Esophagus (tissue), 2 donors: ENCODE results near the gene ZFP36L1. TPM values are rescaled to one million over a fixed set of nuclear protein-coding genes. Genes with fewer than 3 reads are reported as not detected.
"Not testable (repeated sequence)": the region's sequence is repeated elsewhere in the genome, so short reads cannot be mapped to it uniquely, and the experiment has no call there.

ENCODE experiments used
- H3K27ac ChIP-seq, 2 donors: one replicate each; pipeline ENCODE4 v1.5.1; 2013; ENCODE audit warnings: low read depth in 2 of 2, mild to moderate bottlenecking in 2 of 2, inconsistent platforms in 1 of 2, low read length in 1 of 2, moderate library complexity in 1 of 2
- H3K27me3 ChIP-seq, 2 donors: one replicate each; pipeline ENCODE4 v1.6.1; 2013; ENCODE audit warnings: low read length in 2 of 2, control low read depth in 1 of 2, mild to moderate bottlenecking in 1 of 2; ENCODE audit not compliant: insufficient read depth in 2 of 2, control insufficient read depth in 1 of 2
- H3K36me3 ChIP-seq, 2 donors: one replicate each; pipeline ENCODE4 v1.6.1; 2013; ENCODE audit warnings: low read length in 1 of 2; ENCODE audit not compliant: control insufficient read depth in 2 of 2, insufficient read depth in 2 of 2
- H3K4me1 ChIP-seq, 2 donors: one replicate each; pipeline ENCODE4 v1.6.1; 2013; ENCODE audit warnings: low read length in 1 of 2; ENCODE audit not compliant: control insufficient read depth in 2 of 2, insufficient read depth in 2 of 2
- H3K4me3 ChIP-seq, 2 donors: one replicate each; pipeline ENCODE4 v1.5.1; 2013; ENCODE audit warnings: low read length in 2 of 2, mild to moderate bottlenecking in 2 of 2, low read depth in 1 of 2, moderate library complexity in 1 of 2
- H3K9me3 ChIP-seq, 2 donors: one replicate each; pipeline ENCODE4 v1.6.1; 2013; ENCODE audit warnings: mild to moderate bottlenecking in 2 of 2, low read depth in 1 of 2, low read length in 1 of 2, moderate library complexity in 1 of 2; ENCODE audit not compliant: control insufficient read depth in 2 of 2, insufficient read depth in 1 of 2
- WGBS, 2 donors: extraction: QIAGEN DNeasy Blood & Tissue Kit; methylation state at CpG; one replicate each; pipeline ENCODE4 v1.1.7; 2013; 5-methylcytosine and 5-hydroxymethylcytosine counted together
- polyA plus RNA-seq, 2 donors: library from polyadenylated mRNA; stranded (reverse); fragments of 200-250 nt; gene quantifications; one replicate each; pipeline ENCODE4 v1.2.3, GENCODE V29; 2013
- donor health status: healthy with polysubstance abuse.
- donor health status: Bipolar disorder and iron deficiency.

Gene ZFP36L1
- polyA plus RNA-seq, 2 donors, result 58.8 to 84.0 TPM

GRCh38 chr14:68770051-68770450 lies 22.8 kb downstream of the ZFP36L1 start:
- Histone ChIP-seq H3K4me1 (no peaks in the 10 kb centered on the region), H3K9me3 (no peaks in the 10 kb centered on the region), H3K27ac (no peak overlapping the region), H3K4me3 (no peak overlapping the region), H3K27me3 (no peaks in the 10 kb centered on the region), H3K36me3 (no peaks in the 10 kb centered on the region)
- WGBS, 2 donors, result 93 to 96% methylated on average over 9 of the region's 9 CpGs

- Histone ChIP-seq H3K4me3 (no peak overlapping the region), H3K4me1 (no peaks in the 10 kb centered on the region), H3K27ac (no peak overlapping the region), H3K27me3 (no peaks in the 10 kb centered on the region), H3K36me3 (no peaks in the 10 kb centered on the region), H3K9me3 (no peaks in the 10 kb centered on the region)
- whole genome bisulfite sequencing, 2 donors, result 88 to 90% methylated on average over 7 of the region's 7 CpGs
Observed at GRCh38 chr14:68768316-68768715, 24.6 kb downstream of the ZFP36L1 start.

GRCh38 chr14:68767248-68767645 lies 25.6 kb downstream of the ZFP36L1 start:
- Histone ChIP-seq H3K27ac (no peak overlapping the region), H3K4me1 (no peaks in the 10 kb centered on the region), H3K36me3 (no peaks in the 10 kb centered on the region), H3K4me3 (no peak overlapping the region), H3K27me3 (no peaks in the 10 kb centered on the region), H3K9me3 (no peaks in the 10 kb centered on the region)
- WGBS, 2 donors, result 98 to 99% methylated on average over 5 of the region's 5 CpGs

- 73 to 79% methylated on average over 7 of the region's 7 CpGs for WGBS, 2 donors
- Histone ChIP-seq H3K9me3 (no peaks in the 10 kb centered on the region), H3K4me1 (peaks cover 0 to 2% of the 10 kb centered on the region in 2 donors), H3K4me3 (no peak overlapping the region), H3K36me3 (no peaks in the 10 kb centered on the region), H3K27me3 (no peaks in the 10 kb centered on the region), H3K27ac (no peak overlapping the region)
Observed at GRCh38 chr14:68766299-68767247, 26.3 kb downstream of the ZFP36L1 start.

- not testable (repeated sequence) for H3K27me3 ChIP-seq, H3K27ac ChIP-seq
- WGBS, 2 donors, result 91 to 93% methylated on average over 4 of the region's 4 CpGs
Observed at GRCh38 chr14:68763843-68764242, 29.0 kb downstream of the ZFP36L1 start.

GRCh38 chr14:68762953-68763764 lies 29.7 kb downstream of the ZFP36L1 start:
- H3K27ac ChIP-seq, result peak overlapping the region in 1 of 2 donors; percentile 48
- 42 to 51% methylated on average over 11 of the region's 11 CpGs for WGBS, 2 donors
- no peaks in the 10 kb centered on the region for H3K9me3 ChIP-seq
- H3K27me3 ChIP-seq, result no peaks in the 10 kb centered on the region
- H3K4me3 ChIP-seq, result no peak overlapping the region
- peaks cover 3 to 7% of the 10 kb centered on the region in 2 donors for H3K4me1 ChIP-seq
- H3K36me3 ChIP-seq, result peaks cover 0 to 2% of the 10 kb centered on the region in 2 donors

More at GRCh38 chr14:68763843-68764242, 29.0 kb downstream of the ZFP36L1 start:
- not testable (repeated sequence) for H3K4me3 ChIP-seq, H3K36me3 ChIP-seq, H3K9me3 ChIP-seq, H3K4me1 ChIP-seq

GRCh38 chr14:68761391-68761790 lies 31.5 kb downstream of the ZFP36L1 start:
- H3K4me1 ChIP-seq, result peaks cover 3 to 7% of the 10 kb centered on the region in 2 donors

GRCh38 chr14:68760761-68761160 lies 32.1 kb downstream of the ZFP36L1 start:
- Histone ChIP-seq H3K9me3 (no peaks in the 10 kb centered on the region), H3K4me1 (peaks cover 3 to 7% of the 10 kb centered on the region in 2 donors), H3K27me3 (no peaks in the 10 kb centered on the region), H3K4me3 (no peak overlapping the region), H3K36me3 (peaks cover 0 to 2% of the 10 kb centered on the region in 2 donors), H3K27ac (no peak overlapping the region)
- 72 to 94% methylated on average over 2 of the region's 2 CpGs for WGBS, 2 donors

More at GRCh38 chr14:68761391-68761790, 31.5 kb downstream of the ZFP36L1 start:
- Histone ChIP-seq H3K36me3 (peaks cover 0 to 2% of the 10 kb centered on the region in 2 donors), H3K4me3 (no peak overlapping the region), H3K9me3 (no peaks in the 10 kb centered on the region), H3K27ac (no peak overlapping the region), H3K27me3 (no peaks in the 10 kb centered on the region)
- 78% methylated on average over 1 of the region's 1 CpG; no CpG with 5 or more reads in 1 of the 2 donors for WGBS, 2 donors

- Histone ChIP-seq H3K4me3 (no peak overlapping the region), H3K4me1 (peaks cover 3 to 7% of the 10 kb centered on the region in 2 donors), H3K9me3 (no peaks in the 10 kb centered on the region), H3K27me3 (no peaks in the 10 kb centered on the region), H3K36me3 (peaks cover 0 to 2% of the 10 kb centered on the region in 2 donors), H3K27ac (no peak overlapping the region)
- 72 to 83% methylated on average over 5 of the region's 5 CpGs for WGBS, 2 donors
Observed at GRCh38 chr14:68759937-68760336, 32.9 kb downstream of the ZFP36L1 start.
